IMR-90 (cell line): ENCODE results near the gene CAMTA1. TPM values are rescaled to one million over a fixed set of nuclear protein-coding genes. Genes with fewer than 3 reads are reported as not detected.

Experiments used
- ATAC-seq: fragments of 200-7000 bp; cut with Tn5 transposase; 2 replicates; pipeline ENCODE4 v1.9.1; 2020; ENCODE audit warnings: low read depth, mild to moderate bottlenecking, moderate library complexity
- BruUV-seq: library from RNA; stranded (reverse); fragments of 400-500 nt; replicated peaks from 2 replicates; lab custom pipeline; 2021; lab: Mats Ljungman, UMichigan
- CTCF ChIA-PET: fragments of 300-600 bp; formaldehyde crosslinking; extraction: SDS; loops from one replicate; lab custom pipeline; 2021; ENCODE audit warnings: antibody characterized with exemption; lab: Yijun Ruan, JAX
- POLR2A ChIA-PET: fragments of 300-600 bp; sonication (Branson Sonifier 250); formaldehyde crosslinking; loops from one replicate; lab custom pipeline; 2022; ENCODE audit warnings: antibody characterized with exemption; ENCODE audit not compliant: unreplicated experiment; lab: Charles Lee
- DNase-seq: peaks from one replicate; pipeline ENCODE4 v3.0.0; 2013
- H2AFZ ChIP-seq: replicated peaks from 2 replicates; pipeline ENCODE3; 2013; ENCODE audit warnings: low read length, mild to moderate bottlenecking; ENCODE audit not compliant: poor library complexity
- H2AK5ac ChIP-seq: 2 replicates; pipeline ENCODE4 v1.6.1; 2013; ENCODE audit warnings: low read depth, low read length, inconsistent platforms
- H2AK9ac ChIP-seq: replicated peaks from 2 replicates; pipeline ENCODE3; 2013; ENCODE audit warnings: mild to moderate bottlenecking, low read depth, low read length, moderate library complexity; ENCODE audit not compliant: poor library complexity
- H2BK120ac ChIP-seq: 2 replicates; pipeline ENCODE4 v1.6.1; 2013; ENCODE audit warnings: low read depth, low read length, inconsistent platforms
- H2BK15ac ChIP-seq: 3 replicates; pipeline ENCODE4 v1.6.1; 2013; ENCODE audit warnings: low read depth, low read length, inconsistent platforms
- H2BK20ac ChIP-seq: 2 replicates; pipeline ENCODE4 v1.6.1; 2013; ENCODE audit warnings: low read depth, mild to moderate bottlenecking, inconsistent platforms, low read length, moderate library complexity
- H2BK5ac ChIP-seq: 2 replicates; pipeline ENCODE4 v1.6.1; 2013; ENCODE audit warnings: mild to moderate bottlenecking, low read depth, low read length, inconsistent platforms; ENCODE audit not compliant: poor library complexity, severe bottlenecking
- H3K14ac ChIP-seq: replicated peaks from 2 replicates; pipeline ENCODE4 v1.6.1; 2013; ENCODE audit warnings: low read depth, low read length, inconsistent platforms
- H3K18ac ChIP-seq: 2 replicates; pipeline ENCODE4 v1.6.1; 2013; ENCODE audit warnings: low read depth, low read length, control low read depth
- H3K23ac ChIP-seq: 2 replicates; pipeline ENCODE4 v1.6.1; 2013; ENCODE audit warnings: low read depth, low read length, inconsistent platforms
- H3K27ac ChIP-seq: 2 replicates; pipeline ENCODE4 v1.5.1; 2013; ENCODE audit warnings: mild to moderate bottlenecking, control low read depth, low read length; ENCODE audit not compliant: insufficient read depth
- H3K27me3 ChIP-seq: 2 replicates; pipeline ENCODE4 v1.6.1; 2013; ENCODE audit warnings: low read length; ENCODE audit not compliant: control insufficient read depth, insufficient read depth
- H3K36me3 ChIP-seq: 2 replicates; pipeline ENCODE4 v1.6.1; 2013; ENCODE audit warnings: low read length, mixed read lengths; ENCODE audit not compliant: control insufficient read depth, insufficient read depth
- H3K4ac ChIP-seq: 2 replicates; pipeline ENCODE4 v1.6.1; 2013; ENCODE audit warnings: low read depth, low read length, inconsistent platforms
- H3K4me1 ChIP-seq: 2 replicates; pipeline ENCODE4 v1.6.1; 2013; ENCODE audit warnings: low read length, mixed read lengths; ENCODE audit not compliant: control insufficient read depth, insufficient read depth
- H3K4me2 ChIP-seq: 2 replicates; pipeline ENCODE4 v1.6.1; 2013; ENCODE audit warnings: low read depth, mild to moderate bottlenecking, control low read depth, low read length, moderate library complexity
- H3K4me3 ChIP-seq: 2 replicates; pipeline ENCODE4 v1.5.1; 2013; ENCODE audit warnings: low read depth, mild to moderate bottlenecking, control low read depth, low read length, moderate library complexity; ENCODE audit not compliant: insufficient read depth
- H3K56ac ChIP-seq: 2 replicates; pipeline ENCODE4 v1.6.1; 2013; ENCODE audit warnings: low read length, inconsistent platforms; ENCODE audit not compliant: insufficient read depth; ENCODE audit errors: extremely low read depth
- H3K79me1 ChIP-seq, 2 experiments: 2 replicates each; pipeline ENCODE4 v1.6.1; 2013; ENCODE audit warnings: low read length in 2 of 2, inconsistent platforms in 1 of 2, low read depth in 1 of 2
- H3K9ac ChIP-seq: 2 replicates; pipeline ENCODE4 v1.6.1; 2013; ENCODE audit warnings: low read depth, low read length, control low read depth
- H3K9me1 ChIP-seq: 2 replicates; pipeline ENCODE4 v1.6.1; 2013; ENCODE audit warnings: low read length, inconsistent platforms; ENCODE audit not compliant: insufficient read depth
- H3K9me3 ChIP-seq: 2 replicates; pipeline ENCODE4 v1.6.1; 2013; ENCODE audit warnings: low read length; ENCODE audit not compliant: control insufficient read depth, insufficient read depth
- H4K20me1 ChIP-seq: 2 replicates; pipeline ENCODE4 v1.6.1; 2013; ENCODE audit warnings: low read length, inconsistent platforms; ENCODE audit not compliant: insufficient read depth
- H4K5ac ChIP-seq: 2 replicates; pipeline ENCODE4 v1.6.1; 2013; ENCODE audit warnings: mild to moderate bottlenecking, low read depth, low read length, control low read depth
- H4K8ac ChIP-seq, 2 experiments: 2 replicates each; pipeline ENCODE4 v1.6.1; 2013; ENCODE audit warnings: low read depth in 2 of 2, low read length in 2 of 2, control low read depth in 1 of 2, inconsistent platforms in 1 of 2
- H4K91ac ChIP-seq: 2 replicates; pipeline ENCODE4 v1.6.1; 2013; ENCODE audit warnings: low read depth, low read length, inconsistent platforms; ENCODE audit not compliant: insufficient read depth
- BHLHE40 ChIP-seq: fragments of 150-350 bp; IDR thresholded peaks from 2 replicates; pipeline ENCODE4 v1.6.1; 2016; ENCODE audit warnings: mild to moderate bottlenecking, low read depth, low read length
- CEBPB ChIP-seq: IDR thresholded peaks from 2 replicates; pipeline ENCODE4 v1.6.1; 2012; ENCODE audit warnings: low read depth, low read length, improper control_type of control experiment
- CHD1 ChIP-seq: IDR thresholded peaks from 2 replicates; pipeline ENCODE4 v1.6.1; 2012; ENCODE audit warnings: low read depth, low read length, improper control_type of control experiment
- FOS ChIP-seq: fragments of 150-350 bp; IDR thresholded peaks from 2 replicates; pipeline ENCODE4 v1.6.1; 2016; ENCODE audit warnings: low read depth, low read length
- MAFK ChIP-seq: IDR thresholded peaks from 2 replicates; pipeline ENCODE4 v1.6.1; 2012; ENCODE audit warnings: low read depth, low read length, improper control_type of control experiment
- MAZ ChIP-seq: IDR thresholded peaks from 2 replicates; pipeline ENCODE4 v1.6.1; 2012; ENCODE audit warnings: low read depth, mild to moderate bottlenecking, low read length, improper control_type of control experiment, moderate library complexity, borderline replicate concordance
- MXI1 ChIP-seq: IDR thresholded peaks from 2 replicates; pipeline ENCODE4 v1.6.1; 2012; ENCODE audit warnings: low read depth, mild to moderate bottlenecking, low read length, moderate library complexity, borderline replicate concordance
- NFE2L2 ChIP-seq: fragments of 150-350 bp; IDR thresholded peaks from 2 replicates; pipeline ENCODE4 v1.6.1; 2016; ENCODE audit warnings: low read depth, mild to moderate bottlenecking, low read length
- POLR2A ChIP-seq: IDR thresholded peaks from 2 replicates; pipeline ENCODE4 v1.6.1; 2012; ENCODE audit warnings: mild to moderate bottlenecking, low read depth, low read length
- RAD21 ChIP-seq: IDR thresholded peaks from 2 replicates; pipeline ENCODE4 v1.6.1; 2012; ENCODE audit warnings: low read length, improper control_type of control experiment
- RCOR1 ChIP-seq: IDR thresholded peaks from 2 replicates; pipeline ENCODE4 v1.6.1; 2012; ENCODE audit warnings: mild to moderate bottlenecking, low read length, improper control_type of control experiment; ENCODE audit not compliant: insufficient replicate concordance
- RFX5 ChIP-seq: IDR thresholded peaks from 2 replicates; pipeline ENCODE4 v1.8.0; 2012; ENCODE audit warnings: low read depth, mild to moderate bottlenecking, low read length, moderate library complexity
- SMC3 ChIP-seq: fragments of 150-350 bp; IDR thresholded peaks from 2 replicates; pipeline ENCODE4 v1.6.1; 2016; ENCODE audit warnings: low read depth, mild to moderate bottlenecking, antibody characterized with exemption, low read length, moderate library complexity
- WGBS, 2 experiments: methylation state at CpG; one replicate each; pipeline versions ENCODE4 v1.1.5 to v1.1.7; 2013; ENCODE audit warnings: missing lambda C conversion rate in 2 of 2; ENCODE audit not compliant: insufficient read length in 1 of 2; ENCODE audit errors: extremely low coverage in 2 of 2; 5-methylcytosine and 5-hydroxymethylcytosine counted together
- dilution Hi-C: fragments of 300-500 bp; cut with HindIII; formaldehyde crosslinking; loops from one replicate; pipeline ENCODE4 v1.14.3; 2018; ENCODE audit warnings: low sequenced_read_pairs; ENCODE audit not compliant: unreplicated experiment
- in situ Hi-C: fragments of 300-500 bp; cut with MboI; formaldehyde crosslinking; loops from 3 replicates; pipeline ENCODE4 v1.14.3; 2019; ENCODE audit warnings: low sequenced_read_pairs, inconsistent platforms, mixed read lengths
- intact Hi-C: fragments of 100-400 bp; cut with micrococcal nuclease; formaldehyde crosslinking; loops from 2 replicates; pipeline ENCODE4 v1.10.0; 2022
- polyA plus RNA-seq, 3 experiments: library from polyadenylated mRNA; depleted of rRNA; stranded (reverse); fragments of >200 nt; gene quantifications; 2 replicates each; pipeline ENCODE4 v1.2.3, GENCODE V29; 2012; ENCODE audit warnings: low replicate concordance in 1 of 3
- total RNA-seq: library from RNA; depleted of rRNA; stranded (reverse); fragments of >200 nt; gene quantifications from 2 replicates; pipeline ENCODE4 v1.2.3, GENCODE V29; 2012
- TF ChIP-seq, protein P1 (sequence below): conservative IDR thresholded peaks from 2 replicates; pipeline ENCODE4 v1.5.1; 2012; ENCODE audit warnings: mild to moderate bottlenecking, low read depth, low read length, improper control_type of control experiment
- TF ChIP-seq, protein P2 (sequence below): fragments of 150-350 bp; IDR thresholded peaks from 2 replicates; pipeline ENCODE4 v1.6.1; 2016; ENCODE audit warnings: low read depth, mild to moderate bottlenecking, low read length, moderate library complexity, borderline replicate concordance
- TF ChIP-seq, protein P3 (sequence below): fragments of 150-350 bp; IDR thresholded peaks from 2 replicates; pipeline ENCODE4 v1.6.1; 2017; ENCODE audit warnings: mild to moderate bottlenecking, antibody characterized with exemption, low read length, low read depth

CAMTA1 gene
- total and polyA plus RNA-seq, 2 of the 4 experiments (the other 2 are of a cell fraction), result 35.5 to 74.3 TPM

DNA sequence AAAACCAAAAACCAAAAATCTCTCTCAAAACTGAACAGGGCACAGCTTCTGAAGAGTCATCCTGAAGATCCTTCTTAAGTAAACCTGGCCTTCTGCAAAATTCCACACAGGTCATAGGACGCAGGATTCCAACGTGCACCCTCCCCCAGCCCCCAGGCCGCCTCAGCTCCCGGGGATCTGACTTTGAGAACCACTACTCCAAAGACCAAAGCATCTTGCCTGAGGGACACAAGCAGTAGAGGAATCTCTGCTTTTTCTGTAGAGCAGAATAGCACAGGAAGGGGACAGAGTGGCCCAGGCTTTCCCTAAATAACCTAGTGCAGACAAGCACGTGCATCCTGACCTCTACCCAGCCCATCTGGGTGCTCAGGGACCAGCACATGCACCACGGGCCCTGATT is 881.0 kb downstream of the CAMTA1 start:
- H2BK20ac ChIP-seq, result no peak overlapping the region
- no peak overlapping the region for H2BK5ac ChIP-seq
- ChIA-PET CTCF (interaction anchor here (1.8 to 9.2 kb wide), 2 partner anchors 83 to 87 kb away, joined by 15 to 108 read pairs; no protein-coding TSS in a partner anchor), POLR2A (no interaction called here)
- H2AK9ac ChIP-seq, result no peak overlapping the region
- no peaks in the 10 kb centered on the region for H3K79me1 ChIP-seq
- intact Hi-C loops (loop anchor here (2.0 to 10.0 kb wide), 3 partner anchors 295 to 649 kb away; partner anchors contain the start of genes PARK7 and SLC45A1), dilution Hi-C loops (no loop called here), in situ Hi-C loops (loop anchor here (5.0 to 25.0 kb wide), 2 partner anchors 86 to 646 kb away; partner anchors contain the start of gene SLC45A1)
- no peaks in the 10 kb centered on the region for H4K20me1 ChIP-seq
- no peak overlapping the region for H3K27ac ChIP-seq
- no peak overlapping the region for H2BK120ac ChIP-seq
- H3K4me3 ChIP-seq, result no peak overlapping the region
- H3K14ac ChIP-seq, result no peak overlapping the region
- peak overlapping the region; percentile 23 for H2AFZ ChIP-seq
- WGBS, 2 experiments, result 100% methylated on average over 1 of the region's 6 CpGs; no CpG with 5 or more reads in 1 of the 2 experiments
- BruUV-seq, result no TSS peak
- H3K4me2 ChIP-seq, result no peak overlapping the region
- H3K9ac ChIP-seq, result no peak overlapping the region
- no peak overlapping the region for H2AK5ac ChIP-seq
- H4K91ac ChIP-seq, result no peak overlapping the region
- no peak overlapping the region for H2BK15ac ChIP-seq
- TF ChIP-seq RCOR1, result no peak
- TF ChIP-seq MAFK, result no peak
- no peak for TF ChIP-seq MXI1
- TF ChIP-seq RFX5, result no peak
- no peak for TF ChIP-seq BHLHE40
- TF ChIP-seq, protein P1, sequence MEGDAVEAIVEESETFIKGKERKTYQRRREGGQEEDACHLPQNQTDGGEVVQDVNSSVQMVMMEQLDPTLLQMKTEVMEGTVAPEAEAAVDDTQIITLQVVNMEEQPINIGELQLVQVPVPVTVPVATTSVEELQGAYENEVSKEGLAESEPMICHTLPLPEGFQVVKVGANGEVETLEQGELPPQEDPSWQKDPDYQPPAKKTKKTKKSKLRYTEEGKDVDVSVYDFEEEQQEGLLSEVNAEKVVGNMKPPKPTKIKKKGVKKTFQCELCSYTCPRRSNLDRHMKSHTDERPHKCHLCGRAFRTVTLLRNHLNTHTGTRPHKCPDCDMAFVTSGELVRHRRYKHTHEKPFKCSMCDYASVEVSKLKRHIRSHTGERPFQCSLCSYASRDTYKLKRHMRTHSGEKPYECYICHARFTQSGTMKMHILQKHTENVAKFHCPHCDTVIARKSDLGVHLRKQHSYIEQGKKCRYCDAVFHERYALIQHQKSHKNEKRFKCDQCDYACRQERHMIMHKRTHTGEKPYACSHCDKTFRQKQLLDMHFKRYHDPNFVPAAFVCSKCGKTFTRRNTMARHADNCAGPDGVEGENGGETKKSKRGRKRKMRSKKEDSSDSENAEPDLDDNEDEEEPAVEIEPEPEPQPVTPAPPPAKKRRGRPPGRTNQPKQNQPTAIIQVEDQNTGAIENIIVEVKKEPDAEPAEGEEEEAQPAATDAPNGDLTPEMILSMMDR, result no peak
- no peak for TF ChIP-seq NFE2L2
- TF ChIP-seq POLR2A, result no peak
- TF ChIP-seq, protein P2, sequence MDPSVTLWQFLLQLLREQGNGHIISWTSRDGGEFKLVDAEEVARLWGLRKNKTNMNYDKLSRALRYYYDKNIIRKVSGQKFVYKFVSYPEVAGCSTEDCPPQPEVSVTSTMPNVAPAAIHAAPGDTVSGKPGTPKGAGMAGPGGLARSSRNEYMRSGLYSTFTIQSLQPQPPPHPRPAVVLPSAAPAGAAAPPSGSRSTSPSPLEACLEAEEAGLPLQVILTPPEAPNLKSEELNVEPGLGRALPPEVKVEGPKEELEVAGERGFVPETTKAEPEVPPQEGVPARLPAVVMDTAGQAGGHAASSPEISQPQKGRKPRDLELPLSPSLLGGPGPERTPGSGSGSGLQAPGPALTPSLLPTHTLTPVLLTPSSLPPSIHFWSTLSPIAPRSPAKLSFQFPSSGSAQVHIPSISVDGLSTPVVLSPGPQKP, result no peak
- TF ChIP-seq, protein P3, sequence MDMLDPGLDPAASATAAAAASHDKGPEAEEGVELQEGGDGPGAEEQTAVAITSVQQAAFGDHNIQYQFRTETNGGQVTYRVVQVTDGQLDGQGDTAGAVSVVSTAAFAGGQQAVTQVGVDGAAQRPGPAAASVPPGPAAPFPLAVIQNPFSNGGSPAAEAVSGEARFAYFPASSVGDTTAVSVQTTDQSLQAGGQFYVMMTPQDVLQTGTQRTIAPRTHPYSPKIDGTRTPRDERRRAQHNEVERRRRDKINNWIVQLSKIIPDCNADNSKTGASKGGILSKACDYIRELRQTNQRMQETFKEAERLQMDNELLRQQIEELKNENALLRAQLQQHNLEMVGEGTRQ, result no peak
- no peak for TF ChIP-seq MAZ
- TF ChIP-seq RAD21, result no peak
- TF ChIP-seq CHD1, result no peak
- no peak for TF ChIP-seq FOS
- no peak for TF ChIP-seq CEBPB
- TF ChIP-seq SMC3, result no peak
- H3K9me1 ChIP-seq, result no peaks in the 10 kb centered on the region
- H3K23ac ChIP-seq, result no peak overlapping the region
- no peak overlapping the region for H3K56ac ChIP-seq
- DNase-seq (no peak), ATAC-seq (no peak)
- H3K4ac ChIP-seq, result no peak overlapping the region
- H4K5ac ChIP-seq, result no peak overlapping the region
- no peak overlapping the region for H4K8ac ChIP-seq
- no peaks in the 10 kb centered on the region; the same call in 1 of the 2 replicates for H3K4me1 ChIP-seq
- H3K27me3 ChIP-seq, result peaks cover 20% of the 10 kb centered on the region
- no peaks in the 10 kb centered on the region for H3K9me3 ChIP-seq
- no peaks in the 10 kb centered on the region for H3K36me3 ChIP-seq
- H3K18ac ChIP-seq, result no peak overlapping the region
